ENCODE data around the gene RASA3.
A peak's percentile ranks its signal among the peaks of the same experiment; 100 is the strongest.
"Not testable (repeated sequence)": the region's sequence is repeated elsewhere in the genome, so short reads cannot be mapped to it uniquely, and the experiment has no call there.

The RASA3 gene

GRCh38 chr13:114118511-114119123 is 13.8 kb downstream of the RASA3 start:
- TF ChIP-seq YY1 (IDR thresholded peaks at IDR 0.05; ENCODE audit: insufficient read depth, insufficient read length) (no peak), ZNF274 (IDR thresholded peaks at IDR 0.05; ENCODE audit: low read depth, low read length) (no peak), SUZ12 (IDR thresholded peaks at IDR 0.05; ENCODE audit: extremely low read depth, insufficient read depth, insufficient read length) (no peak)
- H3K9me3 ChIP-seq (ENCODE audit: insufficient read depth, low read length): peaks cover 3% of the 10 kb centered on the region; the same call in 1 of the 2 replicates
- no peak overlapping the region for H3K4me3 ChIP-seq (ENCODE audit: insufficient read length, low read depth)
- peaks cover 12% of the 10 kb centered on the region for H3K36me3 ChIP-seq (ENCODE audit: insufficient read depth, insufficient read length, low read length)
- DNase-seq (ENCODE audit: low read depth, low spot score): no peak
- peaks cover 34% of the 10 kb centered on the region for H3K4me1 ChIP-seq (ENCODE audit: insufficient read depth, insufficient read length)
- peak overlapping the region; percentile 57 for H3K9ac ChIP-seq (ENCODE audit: insufficient read length, low read depth)
- no peaks in the 10 kb centered on the region for H3K27me3 ChIP-seq (ENCODE audit: insufficient read depth, insufficient read length)

DNA sequence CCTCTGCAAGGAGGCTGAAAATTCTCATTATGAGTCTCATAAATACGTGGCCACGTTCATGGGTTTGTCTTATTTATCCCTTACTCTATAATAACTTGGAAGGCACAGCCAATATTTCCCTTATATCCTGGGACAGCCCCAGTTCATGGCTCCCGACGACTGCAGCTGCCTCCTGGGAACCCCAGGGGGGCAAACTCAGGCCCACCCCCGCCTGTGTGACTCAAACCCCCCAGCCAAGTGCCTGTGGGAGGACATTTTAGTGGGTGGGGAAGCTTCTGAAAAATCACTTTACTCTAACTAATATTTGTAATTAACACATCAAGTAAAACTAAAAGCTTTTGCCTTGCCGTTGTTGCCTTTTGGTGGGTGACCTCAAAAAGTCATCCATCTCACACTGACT is 14.3 kb downstream of the RASA3 start:
- no peak overlapping the region for H3K4me3 ChIP-seq (ENCODE audit: insufficient read length, low read depth)
- H3K4me1 ChIP-seq (ENCODE audit: insufficient read depth, insufficient read length): peaks cover 36% of the 10 kb centered on the region
- peak overlapping the region; percentile 27 for H3K9ac ChIP-seq (ENCODE audit: insufficient read length, low read depth)
- DNase-seq (ENCODE audit: low read depth, low spot score): no peak
- no peaks in the 10 kb centered on the region for H3K27me3 ChIP-seq (ENCODE audit: insufficient read depth, insufficient read length)
- peaks cover 3% of the 10 kb centered on the region; the same call in 1 of the 2 replicates for H3K9me3 ChIP-seq (ENCODE audit: insufficient read depth, low read length)
- TF ChIP-seq SUZ12 (IDR thresholded peaks at IDR 0.05; ENCODE audit: extremely low read depth, insufficient read depth, insufficient read length) (no peak), ZNF274 (IDR thresholded peaks at IDR 0.05; ENCODE audit: low read depth, low read length) (no peak), YY1 (IDR thresholded peaks at IDR 0.05; ENCODE audit: insufficient read depth, insufficient read length) (no peak)
- H3K36me3 ChIP-seq (ENCODE audit: insufficient read depth, insufficient read length, low read length): peaks cover 14% of the 10 kb centered on the region

- peaks cover 36% of the 10 kb centered on the region for H3K4me1 ChIP-seq (ENCODE audit: insufficient read depth, insufficient read length)
These were observed 15.0 kb downstream of the RASA3 start for GRCh38 chr13:114117341-114117874.

DNA sequence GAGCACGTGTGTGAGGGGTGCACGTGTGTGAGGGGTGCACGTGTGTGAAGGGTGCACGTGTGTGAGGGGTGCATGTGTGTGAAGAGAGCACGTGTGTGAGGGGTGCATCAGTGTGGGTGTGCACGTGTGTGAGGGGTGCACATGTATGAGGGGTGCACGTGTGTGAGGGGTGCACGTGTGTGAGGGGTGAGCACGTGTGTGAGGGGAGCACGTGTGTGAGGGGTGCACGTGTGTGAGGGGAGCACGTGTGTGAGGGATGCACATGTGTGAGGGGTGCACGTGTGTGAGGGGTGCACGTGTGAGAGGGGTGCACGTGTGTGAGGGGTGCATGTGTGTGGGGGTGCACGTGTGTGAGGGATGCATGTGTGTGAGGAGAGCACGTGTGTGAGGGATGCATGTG is 15.7 kb downstream of the RASA3 start:
- Histone ChIP-seq H3K27me3 (ENCODE audit: insufficient read depth, insufficient read length) (no peaks in the 10 kb centered on the region), H3K4me3 (ENCODE audit: insufficient read length, low read depth) (no peak overlapping the region), H3K9me3 (ENCODE audit: insufficient read depth, low read length) (peaks cover 3% of the 10 kb centered on the region; the same call in 1 of the 2 replicates), H3K36me3 (ENCODE audit: insufficient read depth, insufficient read length, low read length) (peaks cover 14% of the 10 kb centered on the region), H3K4me1 (ENCODE audit: insufficient read depth, insufficient read length) (peaks cover 34% of the 10 kb centered on the region), H3K9ac (ENCODE audit: insufficient read length, low read depth) (no peak overlapping the region)
- DNase-seq (ENCODE audit: low read depth, low spot score): no peak
- TF ChIP-seq SUZ12 (IDR thresholded peaks at IDR 0.05; ENCODE audit: extremely low read depth, insufficient read depth, insufficient read length) (no peak), ZNF274 (IDR thresholded peaks at IDR 0.05; ENCODE audit: low read depth, low read length) (no peak), YY1 (IDR thresholded peaks at IDR 0.05; ENCODE audit: insufficient read depth, insufficient read length) (no peak)

More at GRCh38 chr13:114117341-114117874, 15.0 kb downstream of the RASA3 start:
- H3K36me3 ChIP-seq (ENCODE audit: insufficient read depth, insufficient read length, low read length): peaks cover 14% of the 10 kb centered on the region
- not testable (repeated sequence) for H3K9ac ChIP-seq (ENCODE audit: insufficient read length, low read depth); H3K27me3 ChIP-seq (ENCODE audit: insufficient read depth, insufficient read length); H3K4me3 ChIP-seq (ENCODE audit: insufficient read length, low read depth); H3K9me3 ChIP-seq (ENCODE audit: insufficient read depth, low read length); DNase-seq (ENCODE audit: low read depth, low spot score)

DNA sequence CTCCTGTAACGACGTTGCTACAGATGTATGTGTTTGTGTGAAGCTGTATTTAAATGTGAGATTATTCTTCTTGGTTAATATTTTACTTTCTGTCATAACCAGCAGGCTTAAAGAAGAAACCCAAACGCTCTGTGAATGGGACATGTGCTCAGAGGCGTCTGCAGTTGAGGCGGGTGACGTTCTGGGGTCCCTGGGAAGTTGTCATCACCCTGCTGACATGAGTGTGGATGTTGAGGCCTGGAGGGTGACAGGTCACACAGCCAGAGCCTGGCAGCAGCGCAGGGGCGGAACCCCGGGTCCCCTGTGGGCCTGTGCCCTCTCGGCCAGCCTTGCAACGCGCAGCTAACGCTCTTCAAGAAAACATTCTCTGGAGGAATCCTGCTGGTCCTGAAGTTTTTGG is 16.6 kb downstream of the RASA3 start:
- no peak overlapping the region for H3K9ac ChIP-seq (ENCODE audit: insufficient read length, low read depth)
- H3K4me1 ChIP-seq (ENCODE audit: insufficient read depth, insufficient read length): peaks cover 29% of the 10 kb centered on the region
- TF ChIP-seq SUZ12 (IDR thresholded peaks at IDR 0.05; ENCODE audit: extremely low read depth, insufficient read depth, insufficient read length) (no peak), ZNF274 (IDR thresholded peaks at IDR 0.05; ENCODE audit: low read depth, low read length) (no peak), YY1 (IDR thresholded peaks at IDR 0.05; ENCODE audit: insufficient read depth, insufficient read length) (no peak)
- no peaks in the 10 kb centered on the region for H3K27me3 ChIP-seq (ENCODE audit: insufficient read depth, insufficient read length)
- no peak overlapping the region for H3K4me3 ChIP-seq (ENCODE audit: insufficient read length, low read depth)
- peaks cover 14% of the 10 kb centered on the region for H3K36me3 ChIP-seq (ENCODE audit: insufficient read depth, insufficient read length, low read length)
- H3K9me3 ChIP-seq (ENCODE audit: insufficient read depth, low read length): peaks cover 3% of the 10 kb centered on the region; the same call in 1 of the 2 replicates
- no peak for DNase-seq (ENCODE audit: low read depth, low spot score)

- TF ChIP-seq SUZ12 (IDR thresholded peaks at IDR 0.05; ENCODE audit: extremely low read depth, insufficient read depth, insufficient read length) (no peak), ZNF274 (IDR thresholded peaks at IDR 0.05; ENCODE audit: low read depth, low read length) (no peak), YY1 (IDR thresholded peaks at IDR 0.05; ENCODE audit: insufficient read depth, insufficient read length) (no peak)
- H3K36me3 ChIP-seq (ENCODE audit: insufficient read depth, insufficient read length, low read length): peaks cover 14% of the 10 kb centered on the region
- no peak overlapping the region for H3K9ac ChIP-seq (ENCODE audit: insufficient read length, low read depth)
These were observed 17.2 kb downstream of the RASA3 start for GRCh38 chr13:114115191-114115671.

GRCh38 chr13:114114666-114115065 is 17.8 kb downstream of the RASA3 start:
- H3K9ac ChIP-seq (ENCODE audit: insufficient read length, low read depth); H3K27me3 ChIP-seq (ENCODE audit: insufficient read depth, insufficient read length); H3K9me3 ChIP-seq (ENCODE audit: insufficient read depth, low read length); DNase-seq (ENCODE audit: low read depth, low spot score); H3K4me3 ChIP-seq (ENCODE audit: insufficient read length, low read depth): not testable (repeated sequence)
- peaks cover 14% of the 10 kb centered on the region for H3K36me3 ChIP-seq (ENCODE audit: insufficient read depth, insufficient read length, low read length)
- H3K4me1 ChIP-seq (ENCODE audit: insufficient read depth, insufficient read length): peaks cover 34% of the 10 kb centered on the region

More at GRCh38 chr13:114115191-114115671, 17.2 kb downstream of the RASA3 start:
- Histone ChIP-seq H3K4me3 (ENCODE audit: insufficient read length, low read depth) (no peak overlapping the region), H3K27me3 (ENCODE audit: insufficient read depth, insufficient read length) (no peaks in the 10 kb centered on the region), H3K4me1 (ENCODE audit: insufficient read depth, insufficient read length) (peaks cover 31% of the 10 kb centered on the region), H3K9me3 (ENCODE audit: insufficient read depth, low read length) (peaks cover 3% of the 10 kb centered on the region; the same call in 1 of the 2 replicates)
- no peak for DNase-seq (ENCODE audit: low read depth, low spot score)

All from NT2/D1 (cell line).